ENCODE results near the gene EYA2.
"Not testable (repeated sequence)": the region's sequence is repeated elsewhere in the genome, so short reads cannot be mapped to it uniquely, and the experiment has no call there.

EYA2 gene

GRCh38 chr20:46916258-46916603 lies 21.6 kb downstream of the EYA2 start:
- no peak for TF ChIP-seq EZH2phosphoT487 (IDR thresholded peaks at IDR 0.05; ENCODE audit: borderline replicate concordance)
- TF ChIP-seq, protein P1, sequence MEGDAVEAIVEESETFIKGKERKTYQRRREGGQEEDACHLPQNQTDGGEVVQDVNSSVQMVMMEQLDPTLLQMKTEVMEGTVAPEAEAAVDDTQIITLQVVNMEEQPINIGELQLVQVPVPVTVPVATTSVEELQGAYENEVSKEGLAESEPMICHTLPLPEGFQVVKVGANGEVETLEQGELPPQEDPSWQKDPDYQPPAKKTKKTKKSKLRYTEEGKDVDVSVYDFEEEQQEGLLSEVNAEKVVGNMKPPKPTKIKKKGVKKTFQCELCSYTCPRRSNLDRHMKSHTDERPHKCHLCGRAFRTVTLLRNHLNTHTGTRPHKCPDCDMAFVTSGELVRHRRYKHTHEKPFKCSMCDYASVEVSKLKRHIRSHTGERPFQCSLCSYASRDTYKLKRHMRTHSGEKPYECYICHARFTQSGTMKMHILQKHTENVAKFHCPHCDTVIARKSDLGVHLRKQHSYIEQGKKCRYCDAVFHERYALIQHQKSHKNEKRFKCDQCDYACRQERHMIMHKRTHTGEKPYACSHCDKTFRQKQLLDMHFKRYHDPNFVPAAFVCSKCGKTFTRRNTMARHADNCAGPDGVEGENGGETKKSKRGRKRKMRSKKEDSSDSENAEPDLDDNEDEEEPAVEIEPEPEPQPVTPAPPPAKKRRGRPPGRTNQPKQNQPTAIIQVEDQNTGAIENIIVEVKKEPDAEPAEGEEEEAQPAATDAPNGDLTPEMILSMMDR (conservative IDR thresholded peaks at IDR 0.05; ENCODE audit: low read length): no peak

DNA sequence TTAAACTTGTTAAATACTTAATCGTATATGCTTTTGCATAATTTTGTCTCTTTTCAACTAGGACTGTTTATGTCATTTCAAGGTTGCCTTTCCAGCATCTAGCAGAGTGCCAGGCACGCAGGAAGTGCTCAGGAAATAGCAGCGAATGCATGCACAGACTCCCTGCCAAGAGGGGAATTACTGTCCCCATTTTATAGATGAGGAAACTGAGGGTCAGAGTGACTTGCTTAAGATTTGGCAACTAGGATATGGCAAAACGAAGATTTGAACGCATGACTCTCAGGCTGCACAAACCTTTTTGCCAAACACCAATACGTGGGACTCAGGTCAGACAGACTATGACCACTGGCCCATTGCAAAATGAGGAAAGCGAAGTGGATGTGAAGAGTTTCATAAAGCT lies 22.5 kb downstream of the EYA2 start:
- H4K20me1 ChIP-seq (ENCODE audit: insufficient read depth, low read length, poor library complexity, severe bottlenecking): no peaks in the 10 kb centered on the region
- H3K9ac ChIP-seq (ENCODE audit: low read depth, low read length, poor library complexity, severe bottlenecking): no peak overlapping the region
- H3K9me3 ChIP-seq (ENCODE audit: insufficient read depth, low read depth, low read length): no peaks in the 10 kb centered on the region
- H2AFZ ChIP-seq (ENCODE audit: low read length): no peak overlapping the region
- no peak overlapping the region for H3K4me2 ChIP-seq (ENCODE audit: low read depth, low read length, poor library complexity, severe bottlenecking)
- TF ChIP-seq EZH2phosphoT487 (IDR thresholded peaks at IDR 0.05; ENCODE audit: borderline replicate concordance): no peak
- TF ChIP-seq, protein P1 (conservative IDR thresholded peaks at IDR 0.05; ENCODE audit: low read length): no peak
- H3K4me3 ChIP-seq (ENCODE audit: low read length, poor library complexity, severe bottlenecking): no peak overlapping the region
- H3K27me3 ChIP-seq (ENCODE audit: insufficient read depth, low read length, poor library complexity, severe bottlenecking): no peaks in the 10 kb centered on the region
- H3F3A ChIP-seq (ENCODE audit: low read depth): no peaks in the 10 kb centered on the region
- H3K36me3 ChIP-seq (ENCODE audit: insufficient read depth, low read length): no peaks in the 10 kb centered on the region
- H3K4me1 ChIP-seq (ENCODE audit: insufficient read depth, low read length, poor library complexity, severe bottlenecking): no peaks in the 10 kb centered on the region
- H3K9me2 ChIP-seq (replicated peaks; ENCODE audit: low read depth, low read length): no peaks in the 10 kb centered on the region
- no peaks in the 10 kb centered on the region for H3K79me2 ChIP-seq (ENCODE audit: insufficient read depth, low read length)

More at GRCh38 chr20:46916258-46916603, 21.6 kb downstream of the EYA2 start:
- H3K27me3 ChIP-seq (ENCODE audit: insufficient read depth, low read length, poor library complexity, severe bottlenecking): no peaks in the 10 kb centered on the region
- H3K36me3 ChIP-seq (ENCODE audit: insufficient read depth, low read length): no peaks in the 10 kb centered on the region
- H3K79me2 ChIP-seq (ENCODE audit: insufficient read depth, low read length): no peaks in the 10 kb centered on the region
- no peak overlapping the region for H2AFZ ChIP-seq (ENCODE audit: low read length)
- H3K9ac ChIP-seq (ENCODE audit: low read depth, low read length, poor library complexity, severe bottlenecking): no peak overlapping the region
- no peak overlapping the region for H3K4me2 ChIP-seq (ENCODE audit: low read depth, low read length, poor library complexity, severe bottlenecking)
- H3K9me2 ChIP-seq (replicated peaks; ENCODE audit: low read depth, low read length): no peaks in the 10 kb centered on the region
- no peak overlapping the region for H3K4me3 ChIP-seq (ENCODE audit: low read length, poor library complexity, severe bottlenecking)
- no peaks in the 10 kb centered on the region for H3K9me3 ChIP-seq (ENCODE audit: insufficient read depth, low read depth, low read length)
- H3K4me1 ChIP-seq (ENCODE audit: insufficient read depth, low read length, poor library complexity, severe bottlenecking): no peaks in the 10 kb centered on the region
- no peaks in the 10 kb centered on the region for H4K20me1 ChIP-seq (ENCODE audit: insufficient read depth, low read length, poor library complexity, severe bottlenecking)
- H3F3A ChIP-seq (ENCODE audit: low read depth): no peaks in the 10 kb centered on the region

- no peaks in the 10 kb centered on the region for H3K27me3 ChIP-seq (ENCODE audit: insufficient read depth, low read length, poor library complexity, severe bottlenecking)
- H3K9me2 ChIP-seq (replicated peaks; ENCODE audit: low read depth, low read length): no peaks in the 10 kb centered on the region
- H3K36me3 ChIP-seq (ENCODE audit: insufficient read depth, low read length): no peaks in the 10 kb centered on the region
- no peaks in the 10 kb centered on the region for H3K4me1 ChIP-seq (ENCODE audit: insufficient read depth, low read length, poor library complexity, severe bottlenecking)
- H3F3A ChIP-seq (ENCODE audit: low read depth): no peaks in the 10 kb centered on the region
- H4K20me1 ChIP-seq (ENCODE audit: insufficient read depth, low read length, poor library complexity, severe bottlenecking): no peaks in the 10 kb centered on the region
- no peaks in the 10 kb centered on the region for H3K79me2 ChIP-seq (ENCODE audit: insufficient read depth, low read length)
- no peaks in the 10 kb centered on the region for H3K9me3 ChIP-seq (ENCODE audit: insufficient read depth, low read depth, low read length)
- TF ChIP-seq, protein P1 (conservative IDR thresholded peaks at IDR 0.05; ENCODE audit: low read length): no peak
- TF ChIP-seq EZH2phosphoT487 (IDR thresholded peaks at IDR 0.05; ENCODE audit: borderline replicate concordance): no peak
- no peak overlapping the region for H3K9ac ChIP-seq (ENCODE audit: low read depth, low read length, poor library complexity, severe bottlenecking)
- H3K4me2 ChIP-seq (ENCODE audit: low read depth, low read length, poor library complexity, severe bottlenecking): no peak overlapping the region
- no peak overlapping the region for H3K4me3 ChIP-seq (ENCODE audit: low read length, poor library complexity, severe bottlenecking)
- H2AFZ ChIP-seq (ENCODE audit: low read length): no peak overlapping the region
Observed at GRCh38 chr20:46920114-46920513, 25.5 kb downstream of the EYA2 start.

DNA sequence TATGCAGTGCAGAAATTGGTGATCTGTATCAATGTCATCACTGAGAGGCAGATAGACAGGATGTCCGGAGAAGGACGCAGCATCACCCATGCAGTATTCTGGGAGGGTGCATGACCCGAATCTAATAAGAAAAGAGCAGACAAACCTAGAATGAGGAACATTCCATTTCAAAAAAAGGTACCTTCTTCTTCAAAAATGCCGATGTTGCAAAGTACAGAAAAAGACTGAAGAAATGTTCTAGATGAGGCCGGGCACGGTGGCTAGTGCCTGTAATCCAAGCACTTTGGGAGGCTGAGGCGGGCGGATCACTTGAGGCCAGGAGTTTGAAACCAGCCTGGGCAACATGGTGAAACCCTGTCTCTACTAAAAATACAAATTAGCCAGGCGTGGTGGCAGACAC lies 28.2 kb downstream of the EYA2 start:
- not testable (repeated sequence) for H3K9ac ChIP-seq (ENCODE audit: low read depth, low read length, poor library complexity, severe bottlenecking); H4K20me1 ChIP-seq (ENCODE audit: insufficient read depth, low read length, poor library complexity, severe bottlenecking); H3K4me2 ChIP-seq (ENCODE audit: low read depth, low read length, poor library complexity, severe bottlenecking); H3K9me2 ChIP-seq (replicated peaks; ENCODE audit: low read depth, low read length); H3K9me3 ChIP-seq (ENCODE audit: insufficient read depth, low read depth, low read length); H3K79me2 ChIP-seq (ENCODE audit: insufficient read depth, low read length); H3K27me3 ChIP-seq (ENCODE audit: insufficient read depth, low read length, poor library complexity, severe bottlenecking); H3K4me3 ChIP-seq (ENCODE audit: low read length, poor library complexity, severe bottlenecking); H3K4me1 ChIP-seq (ENCODE audit: insufficient read depth, low read length, poor library complexity, severe bottlenecking); H3F3A ChIP-seq (ENCODE audit: low read depth); H3K36me3 ChIP-seq (ENCODE audit: insufficient read depth, low read length); H2AFZ ChIP-seq (ENCODE audit: low read length)

All from Loucy (cell line).